Measurements from ENCODE around the gene PPIF.
"Not testable (repeated sequence)": the region's sequence is repeated elsewhere in the genome, so short reads cannot be mapped to it uniquely, and the experiment has no call there.

The PPIF gene

GRCh38 chr10:79324032-79324695, 23.1 kb upstream of the PPIF start:
- Histone ChIP-seq H3K36me3 (ENCODE audit: control insufficient read depth, insufficient read depth, low read length, severe bottlenecking) (no peaks in the 10 kb centered on the region), H3K4me1 (ENCODE audit: control insufficient read depth, insufficient read depth, low read length) (peaks cover 33% of the 10 kb centered on the region), H3K9me3 (ENCODE audit: control insufficient read depth, low read length) (no peaks in the 10 kb centered on the region), H3K4me3 (ENCODE audit: low read length) (no peak overlapping the region), H3K9ac (ENCODE audit: low read length) (no peak overlapping the region), H3K27me3 (replicated peaks; ENCODE audit: control insufficient read depth, insufficient read depth, low read length) (no peaks in the 10 kb centered on the region)
- DNase-seq (ENCODE audit: low read depth) = no peak

DNA sequence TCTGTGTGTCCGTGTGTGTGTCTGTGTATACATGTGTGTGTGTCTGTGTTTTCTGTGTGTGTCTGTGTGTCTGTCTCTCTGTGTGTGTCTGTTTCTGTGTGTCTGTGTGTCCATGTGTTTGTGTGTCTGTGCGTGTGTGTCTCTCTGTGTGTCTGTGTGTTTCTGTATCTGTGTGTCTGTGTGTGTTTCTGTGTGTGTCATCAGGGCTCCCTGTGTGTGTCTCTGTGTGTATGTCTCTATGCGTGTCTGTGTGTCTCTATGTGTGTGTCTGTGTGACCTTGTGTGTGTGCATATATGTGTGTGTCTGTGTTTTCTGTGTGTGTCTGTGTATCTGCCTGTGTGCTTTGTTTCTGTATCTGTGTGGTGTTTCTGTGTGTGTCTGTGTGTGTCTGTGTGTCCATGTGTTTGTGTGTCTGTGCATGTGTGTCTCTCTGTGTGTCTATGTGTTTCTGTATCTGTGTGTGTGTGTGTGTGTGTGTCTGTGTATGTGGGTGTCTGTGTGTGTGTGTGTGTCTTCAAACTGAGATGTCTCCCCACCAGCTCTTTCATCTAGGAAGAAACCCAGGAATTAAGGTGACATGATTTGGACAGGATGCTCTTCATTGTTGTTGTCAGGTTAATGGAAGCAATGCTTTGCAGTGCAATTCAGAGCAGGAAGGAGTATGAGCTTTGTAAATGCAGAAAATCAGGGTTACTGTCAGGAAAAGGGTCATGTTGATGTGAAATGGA, 20.7 kb upstream of the PPIF start:
- Histone ChIP-seq H3K4me1 (ENCODE audit: control insufficient read depth, insufficient read depth, low read length) (peaks cover 19% of the 10 kb centered on the region), H3K27me3 (replicated peaks; ENCODE audit: control insufficient read depth, insufficient read depth, low read length) (no peaks in the 10 kb centered on the region), H3K4me3 (ENCODE audit: low read length) (no peak overlapping the region), H3K9me3 (ENCODE audit: control insufficient read depth, low read length) (no peaks in the 10 kb centered on the region), H3K9ac (ENCODE audit: low read length) (no peak overlapping the region), H3K36me3 (ENCODE audit: control insufficient read depth, insufficient read depth, low read length, severe bottlenecking) (no peaks in the 10 kb centered on the region)
- no peak for DNase-seq (ENCODE audit: low read depth)

DNA sequence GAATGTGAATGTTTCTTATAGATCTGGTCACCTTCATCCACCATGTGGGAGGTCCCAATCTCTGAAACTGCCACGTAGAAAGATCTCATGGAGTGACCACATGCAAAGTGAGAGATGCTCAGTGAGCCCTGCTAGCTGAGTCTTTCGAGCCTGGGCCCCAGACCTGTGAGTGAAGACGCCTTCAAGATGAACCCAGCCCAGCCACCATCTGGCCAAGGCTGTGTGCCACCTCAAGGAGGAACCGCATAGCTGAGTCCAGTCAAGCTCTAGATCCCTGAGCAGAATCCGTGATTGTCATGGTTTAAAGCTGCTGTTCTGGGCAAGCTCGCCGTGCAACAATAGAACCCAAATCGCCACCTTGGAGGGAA, 20.2 kb upstream of the PPIF start:
- no peak for DNase-seq (ENCODE audit: low read depth)
- H3K9ac ChIP-seq (ENCODE audit: low read length) = no peak overlapping the region
- H3K4me1 ChIP-seq (ENCODE audit: control insufficient read depth, insufficient read depth, low read length) = peaks cover 19% of the 10 kb centered on the region
- no peaks in the 10 kb centered on the region for H3K27me3 ChIP-seq (replicated peaks; ENCODE audit: control insufficient read depth, insufficient read depth, low read length)
- H3K36me3 ChIP-seq (ENCODE audit: control insufficient read depth, insufficient read depth, low read length, severe bottlenecking) = no peaks in the 10 kb centered on the region
- no peaks in the 10 kb centered on the region for H3K9me3 ChIP-seq (ENCODE audit: control insufficient read depth, low read length)
- no peak overlapping the region for H3K4me3 ChIP-seq (ENCODE audit: low read length)

DNA sequence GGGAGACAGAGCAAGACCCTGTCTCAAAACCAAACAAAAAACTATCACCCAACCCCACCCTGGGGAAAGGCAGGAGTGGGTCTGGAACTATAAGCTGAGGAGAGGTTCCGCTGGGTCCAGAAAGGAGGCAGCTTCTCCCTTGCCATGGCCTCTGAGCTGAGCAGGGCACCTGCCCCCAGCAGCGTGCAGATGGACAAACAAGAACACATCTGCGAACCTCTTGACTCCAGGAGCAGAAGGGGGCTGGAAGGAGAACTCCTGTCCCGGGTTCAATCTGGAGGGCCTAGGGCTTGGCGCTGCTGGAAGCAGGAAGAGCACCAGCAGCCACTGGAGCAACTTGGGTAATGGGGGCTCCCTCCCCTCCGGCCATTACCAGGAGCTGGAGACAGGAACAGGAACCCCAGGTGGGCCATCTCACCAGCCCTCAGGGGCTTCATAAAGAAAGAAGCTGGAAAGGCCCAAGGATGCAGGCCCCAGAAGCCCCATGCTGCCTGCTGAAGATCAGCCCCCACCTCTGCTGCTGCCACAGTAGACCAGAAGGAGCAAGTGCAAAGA, 19.0 kb upstream of the PPIF start:
- peaks cover 9% of the 10 kb centered on the region for H3K4me1 ChIP-seq (ENCODE audit: control insufficient read depth, insufficient read depth, low read length)
- no peaks in the 10 kb centered on the region for H3K27me3 ChIP-seq (replicated peaks; ENCODE audit: control insufficient read depth, insufficient read depth, low read length)
- H3K4me3 ChIP-seq (ENCODE audit: low read length) = no peak overlapping the region
- no peaks in the 10 kb centered on the region for H3K36me3 ChIP-seq (ENCODE audit: control insufficient read depth, insufficient read depth, low read length, severe bottlenecking)
- DNase-seq (ENCODE audit: low read depth) = no peak
- no peak overlapping the region for H3K9ac ChIP-seq (ENCODE audit: low read length)
- H3K9me3 ChIP-seq (ENCODE audit: control insufficient read depth, low read length) = no peaks in the 10 kb centered on the region

DNA sequence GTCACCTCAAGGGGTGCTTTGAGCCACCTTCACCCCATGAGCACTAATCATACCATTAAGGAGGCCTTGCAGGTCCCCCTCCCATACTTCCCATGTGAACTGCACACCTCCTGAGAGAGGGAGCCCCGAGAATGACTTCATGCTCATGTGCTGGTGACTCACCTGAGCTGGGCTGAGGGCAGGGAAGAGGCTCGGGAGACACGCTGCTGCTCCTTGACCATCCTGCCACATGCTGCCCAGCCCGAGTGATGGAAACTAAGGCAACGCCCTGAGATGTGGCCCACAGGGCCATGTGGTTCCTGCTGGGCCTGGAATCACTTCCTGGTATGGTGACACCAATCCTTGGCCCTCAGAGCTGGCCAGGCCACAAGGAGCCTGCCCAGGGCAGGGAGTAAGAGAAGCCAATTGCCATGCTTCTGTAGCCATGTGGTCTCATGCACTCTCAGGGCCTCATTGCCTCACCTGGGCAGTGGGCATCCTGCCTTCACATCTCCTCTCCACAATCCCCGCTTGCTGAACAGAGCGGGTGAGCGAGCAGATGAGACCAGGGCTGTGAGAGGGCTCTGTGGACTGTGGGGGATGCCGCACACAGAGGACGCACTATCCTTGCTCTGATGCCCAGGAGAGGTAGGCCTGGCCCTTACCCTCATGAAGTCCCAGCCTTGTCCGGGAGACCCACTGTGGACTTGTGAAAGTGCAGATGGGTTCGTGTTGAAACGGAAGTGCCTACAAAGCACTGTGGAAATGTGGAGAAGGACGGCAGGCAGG, 18.3 kb upstream of the PPIF start:
- Histone ChIP-seq H3K9me3 (ENCODE audit: control insufficient read depth, low read length) (no peaks in the 10 kb centered on the region), H3K4me1 (ENCODE audit: control insufficient read depth, insufficient read depth, low read length) (peaks cover 8% of the 10 kb centered on the region), H3K4me3 (ENCODE audit: low read length) (no peak overlapping the region), H3K36me3 (ENCODE audit: control insufficient read depth, insufficient read depth, low read length, severe bottlenecking) (no peaks in the 10 kb centered on the region), H3K27me3 (replicated peaks; ENCODE audit: control insufficient read depth, insufficient read depth, low read length) (no peaks in the 10 kb centered on the region), H3K9ac (ENCODE audit: low read length) (no peak overlapping the region)
- DNase-seq (ENCODE audit: low read depth) = no peak

GRCh38 chr10:79329529-79329928, 17.7 kb upstream of the PPIF start:
- no peak for DNase-seq (ENCODE audit: low read depth)

DNA sequence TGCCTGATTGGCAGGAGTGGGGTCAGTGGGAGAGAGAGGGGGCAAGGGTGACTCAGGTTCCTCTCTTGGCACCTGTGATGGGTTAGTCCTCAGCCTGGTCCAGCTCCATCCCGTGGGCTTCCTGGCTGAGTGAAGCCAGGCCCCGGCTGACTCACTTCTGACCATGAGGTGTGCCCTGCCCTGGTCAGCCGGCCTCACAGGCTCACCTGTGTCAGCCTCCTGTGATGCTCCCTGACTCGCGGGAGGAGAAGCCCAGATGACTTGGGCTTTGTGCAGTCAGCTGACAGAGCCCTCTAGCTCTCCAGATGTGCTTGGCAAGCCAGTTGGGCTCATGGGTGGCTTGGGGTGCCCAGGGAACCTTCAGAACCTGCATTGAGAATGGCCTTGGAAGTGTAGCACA, 16.0 kb upstream of the PPIF start:
- H3K4me3 ChIP-seq (ENCODE audit: low read length) = no peak overlapping the region
- peaks cover 8% of the 10 kb centered on the region for H3K4me1 ChIP-seq (ENCODE audit: control insufficient read depth, insufficient read depth, low read length)
- H3K9me3 ChIP-seq (ENCODE audit: control insufficient read depth, low read length) = no peaks in the 10 kb centered on the region
- H3K27me3 ChIP-seq (replicated peaks; ENCODE audit: control insufficient read depth, insufficient read depth, low read length) = no peaks in the 10 kb centered on the region
- no peak for DNase-seq (ENCODE audit: low read depth)
- no peaks in the 10 kb centered on the region for H3K36me3 ChIP-seq (ENCODE audit: control insufficient read depth, insufficient read depth, low read length, severe bottlenecking)
- H3K9ac ChIP-seq (ENCODE audit: low read length) = no peak overlapping the region

More at GRCh38 chr10:79329529-79329928, 17.7 kb upstream of the PPIF start:
- Histone ChIP-seq H3K36me3 (ENCODE audit: control insufficient read depth, insufficient read depth, low read length, severe bottlenecking) (no peaks in the 10 kb centered on the region), H3K9ac (ENCODE audit: low read length) (no peak overlapping the region), H3K4me3 (ENCODE audit: low read length) (no peak overlapping the region), H3K27me3 (replicated peaks; ENCODE audit: control insufficient read depth, insufficient read depth, low read length) (no peaks in the 10 kb centered on the region), H3K4me1 (ENCODE audit: control insufficient read depth, insufficient read depth, low read length) (peaks cover 8% of the 10 kb centered on the region), H3K9me3 (ENCODE audit: control insufficient read depth, low read length) (no peaks in the 10 kb centered on the region)

- Histone ChIP-seq H3K27me3 (replicated peaks; ENCODE audit: control insufficient read depth, insufficient read depth, low read length) (no peaks in the 10 kb centered on the region), H3K9me3 (ENCODE audit: control insufficient read depth, low read length) (no peaks in the 10 kb centered on the region), H3K36me3 (ENCODE audit: control insufficient read depth, insufficient read depth, low read length, severe bottlenecking) (no peaks in the 10 kb centered on the region), H3K4me3 (ENCODE audit: low read length) (no peak overlapping the region), H3K9ac (ENCODE audit: low read length) (no peak overlapping the region), H3K4me1 (ENCODE audit: control insufficient read depth, insufficient read depth, low read length) (peaks cover 8% of the 10 kb centered on the region)
- DNase-seq (ENCODE audit: low read depth) = peak; percentile 54
Observed at GRCh38 chr10:79331709-79332108, 15.6 kb upstream of the PPIF start.

DNA sequence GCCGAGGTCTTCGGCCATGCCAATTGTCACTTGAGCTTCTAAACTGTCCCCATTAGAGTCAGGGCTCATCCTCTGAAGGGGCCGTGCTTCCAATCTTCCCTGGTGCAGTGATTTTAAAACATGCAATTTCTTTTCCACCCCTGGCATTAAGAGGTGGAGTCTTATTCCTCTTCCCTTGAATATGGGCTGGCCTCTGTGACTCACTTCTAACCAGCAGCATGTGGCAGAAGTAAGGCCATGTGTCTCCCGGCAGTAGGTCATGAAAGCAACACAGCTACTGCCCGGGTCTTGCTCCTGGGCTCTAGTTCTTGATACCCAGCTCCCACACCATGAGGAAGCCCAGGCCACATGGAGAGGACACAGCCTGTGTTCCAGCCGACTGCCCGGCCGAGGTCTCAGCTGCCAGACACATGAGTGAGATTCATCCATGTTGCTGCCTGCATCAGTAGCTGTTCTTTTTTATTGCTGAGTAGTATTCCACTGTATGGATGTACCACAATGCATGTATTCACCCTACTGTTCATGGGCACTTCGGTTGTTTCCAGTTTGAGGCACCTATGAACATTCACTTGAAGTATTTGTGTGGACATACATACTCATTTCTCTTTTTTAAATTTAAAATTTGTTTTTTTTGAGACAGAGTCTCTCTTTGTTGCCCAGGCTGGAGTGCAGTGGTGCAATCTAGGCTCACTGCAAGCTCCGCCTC, 14.5 kb upstream of the PPIF start:
- not testable (repeated sequence) for H3K4me1 ChIP-seq (ENCODE audit: control insufficient read depth, insufficient read depth, low read length); DNase-seq (ENCODE audit: low read depth); H3K4me3 ChIP-seq (ENCODE audit: low read length); H3K27me3 ChIP-seq (replicated peaks; ENCODE audit: control insufficient read depth, insufficient read depth, low read length); H3K9ac ChIP-seq (ENCODE audit: low read length); H3K36me3 ChIP-seq (ENCODE audit: control insufficient read depth, insufficient read depth, low read length, severe bottlenecking); H3K9me3 ChIP-seq (ENCODE audit: control insufficient read depth, low read length)

DNA sequence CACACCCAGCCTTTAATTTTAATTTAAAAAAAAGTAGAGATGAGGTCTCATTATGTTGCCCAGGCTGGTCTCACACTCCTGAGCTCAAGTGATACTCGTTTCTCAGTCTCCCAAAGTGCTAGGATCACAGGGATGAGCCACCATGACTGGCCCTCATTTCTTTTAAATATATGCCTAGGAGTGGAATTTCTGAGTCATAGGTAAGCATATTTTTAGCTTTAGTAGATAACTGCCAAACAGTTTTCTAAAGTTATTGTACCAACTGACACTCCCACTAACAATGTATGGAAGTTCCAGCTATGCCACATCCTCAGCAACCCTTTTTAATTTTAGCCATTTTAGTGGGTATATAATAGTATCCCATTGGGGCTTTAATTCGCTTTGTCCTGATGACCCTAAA, 13.8 kb upstream of the PPIF start:
- Histone ChIP-seq H3K36me3 (ENCODE audit: control insufficient read depth, insufficient read depth, low read length, severe bottlenecking) (no peaks in the 10 kb centered on the region), H3K4me1 (ENCODE audit: control insufficient read depth, insufficient read depth, low read length) (peaks cover 8% of the 10 kb centered on the region), H3K9ac (ENCODE audit: low read length) (no peak overlapping the region), H3K9me3 (ENCODE audit: control insufficient read depth, low read length) (peaks cover 4% of the 10 kb centered on the region), H3K27me3 (replicated peaks; ENCODE audit: control insufficient read depth, insufficient read depth, low read length) (no peaks in the 10 kb centered on the region), H3K4me3 (ENCODE audit: low read length) (no peak overlapping the region)
- DNase-seq (ENCODE audit: low read depth) = peak; percentile 56

- no peak overlapping the region for H3K4me3 ChIP-seq (ENCODE audit: low read length)
- H3K9ac ChIP-seq (ENCODE audit: low read length) = no peak overlapping the region
- H3K4me1 ChIP-seq (ENCODE audit: control insufficient read depth, insufficient read depth, low read length) = peaks cover 8% of the 10 kb centered on the region
- peaks cover 4% of the 10 kb centered on the region for H3K9me3 ChIP-seq (ENCODE audit: control insufficient read depth, low read length)
- H3K27me3 ChIP-seq (replicated peaks; ENCODE audit: control insufficient read depth, insufficient read depth, low read length) = no peaks in the 10 kb centered on the region
- H3K36me3 ChIP-seq (ENCODE audit: control insufficient read depth, insufficient read depth, low read length, severe bottlenecking) = no peaks in the 10 kb centered on the region
- no peak for DNase-seq (ENCODE audit: low read depth)
Observed at GRCh38 chr10:79334573-79334972, 12.7 kb upstream of the PPIF start.
